SK-N-MC (cell line): Measurements from ENCODE around the gene PPP1R1C.

Source experiments
- DNase-seq: peaks from one replicate; pipeline ENCODE4 v3.0.0-alpha.2; 2011; ENCODE audit warnings: low read depth, low spot score
- H3K27ac ChIP-seq: fragments of 200-600 bp; sonication (generic); 2 replicates; pipeline ENCODE4 v1.5.1; 2016; ENCODE audit warnings: mixed run types
- H3K36me3 ChIP-seq: fragments of 200-600 bp; sonication (generic); 2 replicates; pipeline ENCODE4 v1.6.1; 2017; ENCODE audit warnings: antibody characterized with exemption, low read length, mixed read lengths; ENCODE audit not compliant: insufficient read depth
- H3K4me3 ChIP-seq: fragments of 200-600 bp; sonication (generic); 2 replicates; pipeline ENCODE4 v1.5.1; 2016
- H3K9ac ChIP-seq: fragments of 200-600 bp; sonication (generic); 2 replicates; pipeline ENCODE4 v1.8.0; 2017; ENCODE audit warnings: mixed run types, mixed read lengths; ENCODE audit not compliant: insufficient read length
- H3K9me3 ChIP-seq: fragments of 200-600 bp; sonication (generic); 2 replicates; pipeline ENCODE4 v1.6.1; 2017; ENCODE audit warnings: low read depth, mild to moderate bottlenecking, antibody characterized with exemption, low read length, moderate library complexity, mixed read lengths
- EZH2 ChIP-seq: fragments of 200-600 bp; sonication (generic); IDR thresholded peaks from one replicate; pipeline ENCODE4 v1.6.1; 2017; ENCODE audit warnings: antibody characterized with exemption
- FOXP2 ChIP-seq: optimal IDR thresholded peaks from 2 replicates; pipeline ENCODE3; 2011; ENCODE audit warnings: mild to moderate bottlenecking, moderate library complexity; ENCODE audit not compliant: insufficient read depth; ENCODE audit errors: extremely low read length, control extremely low read depth
- POLR2AphosphoS5 ChIP-seq: IDR thresholded peaks from 2 replicates; pipeline ENCODE4 v1.6.1; 2012; ENCODE audit warnings: mild to moderate bottlenecking, low read depth, low read length, borderline replicate concordance

The PPP1R1C gene

GRCh38 chr2:181962142-181962541 lies 23.5 kb upstream of the PPP1R1C start:
- no peaks in the 10 kb centered on the region for H3K9me3 ChIP-seq
- H3K27ac ChIP-seq = no peak overlapping the region
- DNase-seq = no peak
- TF ChIP-seq POLR2AphosphoS5 (no peak), EZH2 (no peak), FOXP2 (no peak)
- no peak overlapping the region for H3K9ac ChIP-seq
- H3K36me3 ChIP-seq = no peaks in the 10 kb centered on the region
- H3K4me3 ChIP-seq = no peak overlapping the region

GRCh38 chr2:181970160-181970794 lies 15.4 kb upstream of the PPP1R1C start:
- no peak for TF ChIP-seq FOXP2
- no peak for TF ChIP-seq EZH2
- no peak for TF ChIP-seq POLR2AphosphoS5
- no peak for DNase-seq

GRCh38 chr2:181971032-181971431 lies 14.6 kb upstream of the PPP1R1C start:
- Histone ChIP-seq H3K9ac (no peak overlapping the region), H3K4me3 (no peak overlapping the region)

More at GRCh38 chr2:181970160-181970794, 15.4 kb upstream of the PPP1R1C start:
- no peaks in the 10 kb centered on the region for H3K36me3 ChIP-seq
- no peaks in the 10 kb centered on the region for H3K9me3 ChIP-seq
- H3K27ac ChIP-seq = no peak overlapping the region
- H3K4me3 ChIP-seq = no peak overlapping the region
- no peak overlapping the region for H3K9ac ChIP-seq

GRCh38 chr2:181972431-181973170 lies 13.1 kb upstream of the PPP1R1C start:
- H3K9ac ChIP-seq = no peak overlapping the region
- no peak for DNase-seq
- no peaks in the 10 kb centered on the region for H3K9me3 ChIP-seq
- no peak overlapping the region for H3K4me3 ChIP-seq
- TF ChIP-seq FOXP2 (no peak), EZH2 (no peak), POLR2AphosphoS5 (no peak)
- no peaks in the 10 kb centered on the region for H3K36me3 ChIP-seq
- no peak overlapping the region for H3K27ac ChIP-seq

More at GRCh38 chr2:181971032-181971431, 14.6 kb upstream of the PPP1R1C start:
- no peak for TF ChIP-seq POLR2AphosphoS5
- no peak for TF ChIP-seq EZH2
- no peak for TF ChIP-seq FOXP2
- no peak overlapping the region for H3K27ac ChIP-seq
- no peaks in the 10 kb centered on the region for H3K9me3 ChIP-seq
- no peak for DNase-seq
- H3K36me3 ChIP-seq = no peaks in the 10 kb centered on the region

GRCh38 chr2:181973171-181973783 lies 12.4 kb upstream of the PPP1R1C start:
- Histone ChIP-seq H3K27ac (no peak overlapping the region), H3K36me3 (no peaks in the 10 kb centered on the region), H3K9ac (no peak overlapping the region), H3K9me3 (no peaks in the 10 kb centered on the region), H3K4me3 (no peak overlapping the region)
- DNase-seq = no peak
- TF ChIP-seq FOXP2 = no peak
- no peak for TF ChIP-seq EZH2
- no peak for TF ChIP-seq POLR2AphosphoS5

- Histone ChIP-seq H3K9me3 (no peaks in the 10 kb centered on the region), H3K9ac (no peak overlapping the region), H3K36me3 (no peaks in the 10 kb centered on the region), H3K4me3 (no peak overlapping the region), H3K27ac (no peak overlapping the region)
- no peak for DNase-seq
- TF ChIP-seq FOXP2 (no peak), EZH2 (no peak), POLR2AphosphoS5 (no peak)
Observed at GRCh38 chr2:181977661-181978350, 7.8 kb upstream of the PPP1R1C start.

GRCh38 chr2:181978351-181979150 lies 7.1 kb upstream of the PPP1R1C start:
- Histone ChIP-seq H3K27ac (no peak overlapping the region), H3K36me3 (no peaks in the 10 kb centered on the region), H3K9me3 (no peaks in the 10 kb centered on the region), H3K4me3 (no peak overlapping the region), H3K9ac (no peak overlapping the region)
- TF ChIP-seq FOXP2 (no peak), POLR2AphosphoS5 (no peak), EZH2 (no peak)
- DNase-seq = no peak

- Histone ChIP-seq H3K27ac (no peak overlapping the region), H3K4me3 (no peak overlapping the region), H3K9me3 (no peaks in the 10 kb centered on the region), H3K36me3 (no peaks in the 10 kb centered on the region), H3K9ac (no peak overlapping the region)
- TF ChIP-seq POLR2AphosphoS5 (no peak), EZH2 (no peak), FOXP2 (no peak)
- no peak for DNase-seq
Observed at GRCh38 chr2:181984060-181984459, 1.6 kb upstream of the PPP1R1C start.
